Lower leg skin (tissue), 3 donors: ENCODE measurements around the gene CYSLTR2.

Experiments used
- POLR2A ChIP-seq, 2 donors: fragments of 450-650 bp; IDR thresholded peaks; one replicate each; pipeline ENCODE4 v1.6.1; 2016 to 2017; ENCODE audit warnings: antibody characterized with exemption in 2 of 2, mild to moderate bottlenecking in 1 of 2, moderate library complexity in 1 of 2
- TF ChIP-seq, protein P1 (sequence below), 3 donors: fragments of 450-650 bp; IDR thresholded peaks; one replicate each; pipeline ENCODE4 v1.5.1; 2016; ENCODE audit warnings: antibody characterized with exemption in 3 of 3, mild to moderate bottlenecking in 3 of 3, moderate library complexity in 2 of 3

DNA sequence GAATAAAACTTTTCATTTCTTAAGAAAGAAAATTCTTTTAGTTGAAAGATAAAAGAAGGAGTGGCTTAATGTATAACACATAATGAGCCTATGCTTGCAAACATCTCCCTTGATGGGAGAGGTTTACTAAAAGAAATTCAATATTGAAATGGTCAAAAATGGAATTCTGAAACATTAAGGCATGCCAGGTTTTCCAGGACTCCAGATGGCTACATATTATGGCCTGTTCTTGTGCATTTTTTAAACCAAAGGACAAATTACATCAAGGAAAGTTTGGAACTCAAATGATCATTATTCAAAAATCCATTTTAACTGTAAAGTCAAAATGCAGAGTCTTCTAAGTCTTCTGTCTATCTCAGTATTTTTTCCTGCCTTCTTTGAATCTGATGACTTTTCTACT, 19.1 kb upstream of the CYSLTR2 start:
- TF ChIP-seq, protein P1, sequence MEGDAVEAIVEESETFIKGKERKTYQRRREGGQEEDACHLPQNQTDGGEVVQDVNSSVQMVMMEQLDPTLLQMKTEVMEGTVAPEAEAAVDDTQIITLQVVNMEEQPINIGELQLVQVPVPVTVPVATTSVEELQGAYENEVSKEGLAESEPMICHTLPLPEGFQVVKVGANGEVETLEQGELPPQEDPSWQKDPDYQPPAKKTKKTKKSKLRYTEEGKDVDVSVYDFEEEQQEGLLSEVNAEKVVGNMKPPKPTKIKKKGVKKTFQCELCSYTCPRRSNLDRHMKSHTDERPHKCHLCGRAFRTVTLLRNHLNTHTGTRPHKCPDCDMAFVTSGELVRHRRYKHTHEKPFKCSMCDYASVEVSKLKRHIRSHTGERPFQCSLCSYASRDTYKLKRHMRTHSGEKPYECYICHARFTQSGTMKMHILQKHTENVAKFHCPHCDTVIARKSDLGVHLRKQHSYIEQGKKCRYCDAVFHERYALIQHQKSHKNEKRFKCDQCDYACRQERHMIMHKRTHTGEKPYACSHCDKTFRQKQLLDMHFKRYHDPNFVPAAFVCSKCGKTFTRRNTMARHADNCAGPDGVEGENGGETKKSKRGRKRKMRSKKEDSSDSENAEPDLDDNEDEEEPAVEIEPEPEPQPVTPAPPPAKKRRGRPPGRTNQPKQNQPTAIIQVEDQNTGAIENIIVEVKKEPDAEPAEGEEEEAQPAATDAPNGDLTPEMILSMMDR (IDR thresholded peaks at IDR 0.05): no peak
- no peak for TF ChIP-seq POLR2A (IDR thresholded peaks at IDR 0.05)
